B cell (primary cell): ENCODE measurements around the gene PAQR5. TPM values are rescaled to one million over a fixed set of nuclear protein-coding genes. Genes with fewer than 3 reads are reported as not detected.

Experiments used
- ATAC-seq: fragments of 200-7000 bp; cut with Tn5 transposase; one replicate; pipeline ENCODE4 v1.10.0; 2021; ENCODE audit warnings: low read depth, mild to moderate bottlenecking, moderate number of reproducible peaks, moderate library complexity
- CTCF ChIA-PET: fragments of 350-600 bp; sonication (Branson Sonifier 250); formaldehyde crosslinking; loops from one replicate; lab custom pipeline; 2021; ENCODE audit warnings: antibody characterized with exemption, inconsistent platforms; lab: Charles Lee
- POLR2A ChIA-PET: fragments of 350-600 bp; sonication (Branson Sonifier 250); formaldehyde crosslinking; loops from one replicate; lab custom pipeline; 2021; ENCODE audit warnings: antibody characterized with exemption; lab: Charles Lee
- DNase-seq: peaks from one replicate; pipeline ENCODE4 v3.0.0; 2013
- H2AFZ ChIP-seq: 2 replicates; pipeline ENCODE4 v1.6.1; 2012; ENCODE audit warnings: mild to moderate bottlenecking, low read depth, low read length; ENCODE audit not compliant: insufficient read depth, poor library complexity, severe bottlenecking
- H3K27ac ChIP-seq, 2 donors: 1 replicate in 1 of 2; 2 replicates in 1 of 2; pipeline ENCODE4 v1.5.1; 2012 to 2013; ENCODE audit warnings: low read length in 2 of 2, mild to moderate bottlenecking in 2 of 2, moderate library complexity in 1 of 2
- H3K27me3 ChIP-seq, 4 experiments: fragments of 200-600 bp in 1 of 4; sonication (generic) in 1 of 4; replicated peaks in 1 of 4; 1 replicate in 2 of 4; 2 replicates in 2 of 4; pipeline versions ENCODE4 v1.6.1 to v1.7.0; 2013 to 2016; ENCODE audit warnings: low read length in 3 of 4, mild to moderate bottlenecking in 2 of 4, mixed read lengths in 1 of 4, moderate library complexity in 1 of 4; ENCODE audit not compliant: insufficient read depth in 4 of 4, control insufficient read depth in 3 of 4; ENCODE audit errors: control extremely low read depth in 1 of 4
- H3K36me3 ChIP-seq, 2 experiments: replicated peaks in 1 of 2; 1 replicate in 1 of 2; 2 replicates in 1 of 2; pipeline versions ENCODE4 v1.6.1 to v1.7.1; 2013; ENCODE audit warnings: low read length in 1 of 2; ENCODE audit not compliant: insufficient read depth in 2 of 2, control insufficient read depth in 1 of 2; ENCODE audit errors: control extremely low read depth in 1 of 2, extremely low read depth in 1 of 2
- H3K4me1 ChIP-seq, 2 donors: fragments of 200-600 bp in 1 of 2; sonication (generic) in 1 of 2; 1 replicate in 1 of 2; 2 replicates in 1 of 2; pipeline versions ENCODE4 v1.5.1 to v1.6.1; 2013 to 2017; ENCODE audit warnings: low read length in 2 of 2; ENCODE audit not compliant: control insufficient read depth in 2 of 2, insufficient read depth in 2 of 2
- H3K4me2 ChIP-seq: replicated peaks from 2 replicates; pipeline ENCODE3; 2012; ENCODE audit warnings: mild to moderate bottlenecking, low read depth, low read length; ENCODE audit not compliant: poor library complexity, severe bottlenecking
- H3K4me3 ChIP-seq, 5 experiments: fragments of 200-600 bp in 1 of 5; sonication (generic) in 1 of 5; 1 replicate in 3 of 5; 2 replicates in 2 of 5; pipeline versions ENCODE4 v1.5.1 to v1.7.0; 2011 to 2016; ENCODE audit warnings: low read length in 4 of 5, mild to moderate bottlenecking in 4 of 5, low read depth in 2 of 5, control low read depth in 1 of 5, moderate library complexity in 1 of 5; ENCODE audit not compliant: insufficient read depth in 1 of 5; ENCODE audit errors: control extremely low read depth in 1 of 5, extremely low read depth in 1 of 5
- H3K79me2 ChIP-seq: fragments of 200-600 bp; sonication (generic); one replicate; pipeline ENCODE4 v1.6.0; 2016; ENCODE audit warnings: low read length; ENCODE audit not compliant: control insufficient read depth, insufficient read depth
- H3K9ac ChIP-seq: fragments of 200-600 bp; sonication (generic); 2 replicates; pipeline ENCODE4 v1.6.1; 2017; ENCODE audit warnings: mild to moderate bottlenecking, low read length, moderate library complexity
- H3K9me3 ChIP-seq, 3 donors: one replicate each; pipeline versions ENCODE4 v1.6.1 to v1.7.1; 2013; ENCODE audit warnings: low read length in 2 of 3; ENCODE audit not compliant: control insufficient read depth in 2 of 3, insufficient read depth in 1 of 3; ENCODE audit errors: control extremely low read depth in 1 of 3
- H4K20me1 ChIP-seq: 2 replicates; pipeline ENCODE4 v1.6.0; 2012; ENCODE audit warnings: mild to moderate bottlenecking, low read length; ENCODE audit not compliant: insufficient read depth, control insufficient read depth, poor library complexity, severe bottlenecking
- H3K27ac Mint-ChIP-seq: one replicate; pipeline ENCODE4 v1.8.0; 2021; ENCODE audit warnings: mixed read lengths
- H3K27me3 Mint-ChIP-seq: one replicate; pipeline ENCODE4 v1.8.0; 2021; ENCODE audit warnings: mixed read lengths
- H3K4me1 Mint-ChIP-seq: one replicate; pipeline ENCODE4 v1.8.0; 2021; ENCODE audit warnings: mixed read lengths
- H3K4me3 Mint-ChIP-seq: one replicate; pipeline ENCODE4 v1.8.0; 2021; ENCODE audit warnings: mixed read lengths
- H3K9me3 Mint-ChIP-seq: one replicate; pipeline ENCODE4 v1.8.0; 2022; ENCODE audit warnings: mixed read lengths; ENCODE audit not compliant: insufficient read depth
- EZH2 ChIP-seq: IDR thresholded peaks from 2 replicates; pipeline ENCODE4 v1.6.1; 2012; ENCODE audit warnings: borderline replicate concordance, low read depth, mild to moderate bottlenecking, moderate library complexity, low read length; ENCODE audit not compliant: insufficient read depth, poor library complexity, severe bottlenecking
- WGBS: methylation state at CpG from one replicate; pipeline ENCODE4 v1.1.5; 2013; ENCODE audit warnings: missing lambda C conversion rate; ENCODE audit not compliant: insufficient coverage; 5-methylcytosine and 5-hydroxymethylcytosine counted together
- intact Hi-C: fragments of 100-400 bp; cut with micrococcal nuclease; formaldehyde crosslinking; loops from one replicate; pipeline ENCODE4 v1.10.0; 2022
- polyA plus RNA-seq: library from polyadenylated mRNA; depleted of rRNA; stranded (reverse); fragments of >200 nt; gene quantifications from 2 replicates; pipeline ENCODE4 v1.2.3, GENCODE V29; 2012
- total RNA-seq, 2 donors: library from RNA; stranded (reverse); fragments of 120-200 nt in 1 of 2; gene quantifications; 1 replicate in 1 of 2; 2 replicates in 1 of 2; pipeline versions ENCODE4 v1.2.3 to v1.2.4, GENCODE V29; 2013 to 2022
- TF ChIP-seq, protein P1 (sequence below): fragments of 200-600 bp; IDR thresholded peaks from one replicate; pipeline ENCODE4 v1.8.0; 2022; ENCODE audit warnings: antibody characterized with exemption, mild to moderate bottlenecking

Gene PAQR5
- total and polyA plus RNA-seq, 2 donors (not counting 1 experiment from before 2014, with no cell fraction given): not detected

GRCh38 chr15:69388260-69388705, 89.6 kb downstream of the PAQR5 start:
- no peak overlapping the region for H3K9ac ChIP-seq
- Mint-ChIP-seq H3K4me3 (no peak overlapping the region), H3K9me3 (no peaks in the 10 kb centered on the region), H3K4me1 (no peaks in the 10 kb centered on the region), H3K27me3 (no peaks in the 10 kb centered on the region), H3K27ac (no peak overlapping the region)
- no peaks in the 10 kb centered on the region for H3K9me3 ChIP-seq
- H2AFZ ChIP-seq: no peak overlapping the region
- H3K27ac ChIP-seq: no peak overlapping the region
- H3K4me2 ChIP-seq: no peak overlapping the region
- intact Hi-C loops: no loop called here
- POLR2A ChIA-PET: no interaction called here
- no peaks in the 10 kb centered on the region for H4K20me1 ChIP-seq
- WGBS: 86% methylated on average over 6 of the region's 6 CpGs
- no peaks in the 10 kb centered on the region for H3K4me1 ChIP-seq
- CTCF ChIA-PET: no interaction called here
- DNase-seq (no peak), ATAC-seq (no peak)
- TF ChIP-seq EZH2: no peak
- TF ChIP-seq, protein P1, sequence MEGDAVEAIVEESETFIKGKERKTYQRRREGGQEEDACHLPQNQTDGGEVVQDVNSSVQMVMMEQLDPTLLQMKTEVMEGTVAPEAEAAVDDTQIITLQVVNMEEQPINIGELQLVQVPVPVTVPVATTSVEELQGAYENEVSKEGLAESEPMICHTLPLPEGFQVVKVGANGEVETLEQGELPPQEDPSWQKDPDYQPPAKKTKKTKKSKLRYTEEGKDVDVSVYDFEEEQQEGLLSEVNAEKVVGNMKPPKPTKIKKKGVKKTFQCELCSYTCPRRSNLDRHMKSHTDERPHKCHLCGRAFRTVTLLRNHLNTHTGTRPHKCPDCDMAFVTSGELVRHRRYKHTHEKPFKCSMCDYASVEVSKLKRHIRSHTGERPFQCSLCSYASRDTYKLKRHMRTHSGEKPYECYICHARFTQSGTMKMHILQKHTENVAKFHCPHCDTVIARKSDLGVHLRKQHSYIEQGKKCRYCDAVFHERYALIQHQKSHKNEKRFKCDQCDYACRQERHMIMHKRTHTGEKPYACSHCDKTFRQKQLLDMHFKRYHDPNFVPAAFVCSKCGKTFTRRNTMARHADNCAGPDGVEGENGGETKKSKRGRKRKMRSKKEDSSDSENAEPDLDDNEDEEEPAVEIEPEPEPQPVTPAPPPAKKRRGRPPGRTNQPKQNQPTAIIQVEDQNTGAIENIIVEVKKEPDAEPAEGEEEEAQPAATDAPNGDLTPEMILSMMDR: no peak
- H3K79me2 ChIP-seq: no peaks in the 10 kb centered on the region
- H3K4me3 ChIP-seq: no peak overlapping the region
- H3K27me3 ChIP-seq: no peaks in the 10 kb centered on the region
- H3K36me3 ChIP-seq: no peaks in the 10 kb centered on the region

DNA sequence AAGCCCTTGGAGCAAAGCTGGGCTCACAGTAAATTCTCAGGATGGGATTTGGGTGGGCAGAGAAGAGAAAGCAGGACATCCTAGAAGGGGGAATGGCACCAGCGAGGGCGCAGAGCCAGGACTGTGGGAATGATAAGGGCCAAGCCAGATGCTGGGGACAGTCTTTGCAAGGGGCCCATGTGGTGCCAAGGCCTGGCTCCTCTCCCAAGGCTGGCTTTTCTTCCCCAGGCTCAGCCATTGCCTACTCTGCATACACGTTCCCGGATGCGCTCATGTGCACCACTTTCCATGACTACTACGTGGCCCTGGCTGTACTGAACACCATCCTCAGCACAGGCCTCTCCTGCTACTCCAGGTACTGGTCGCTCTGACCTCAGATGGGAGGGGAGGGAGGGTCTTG, 90.7 kb downstream of the PAQR5 start:
- Histone ChIP-seq H3K9ac (no peak overlapping the region), H3K4me1 (peaks cover 2 to 3% of the 10 kb centered on the region in 2 donors), H3K9me3 (no peaks in the 10 kb centered on the region), H3K79me2 (no peaks in the 10 kb centered on the region), H3K4me2 (no peak overlapping the region), H3K4me3 (no peak overlapping the region), H3K27me3 (no peaks in the 10 kb centered on the region), H4K20me1 (no peaks in the 10 kb centered on the region), H2AFZ (no peak overlapping the region), H3K27ac (no peak overlapping the region), H3K36me3 (no peaks in the 10 kb centered on the region)
- no peak for ATAC-seq
- peaks cover 3% of the 10 kb centered on the region for H3K4me1 Mint-ChIP-seq
- H3K27me3 Mint-ChIP-seq: no peaks in the 10 kb centered on the region
- H3K27ac Mint-ChIP-seq: no peak overlapping the region
- TF ChIP-seq, protein P1: no peak
- no peak for TF ChIP-seq EZH2
- no peaks in the 10 kb centered on the region for H3K9me3 Mint-ChIP-seq
- ChIA-PET CTCF (interaction anchor here (1.1 kb wide), 1 partner anchor 330 kb away, joined by 3 read pairs; no protein-coding TSS in a partner anchor), POLR2A (no interaction called here)
- DNase-seq: no peak
- 93% methylated on average over 4 of the region's 7 CpGs for WGBS
- H3K4me3 Mint-ChIP-seq: no peak overlapping the region
- intact Hi-C loops: no loop called here
